Mesothelial cell of epicardium (in vitro differentiated cells): Measurements from ENCODE around the gene AK9. TPM values are rescaled to one million over a fixed set of nuclear protein-coding genes. Genes with fewer than 3 reads are reported as not detected.
"Not testable (repeated sequence)": the region's sequence is repeated elsewhere in the genome, so short reads cannot be mapped to it uniquely, and the experiment has no call there.

Experiments used
- DNase-seq, 2 experiments: peaks; one replicate each; pipeline ENCODE4 v3.0.0; 2021; ENCODE audit warnings: low spot score in 2 of 2; ENCODE audit not compliant: unreplicated experiment in 2 of 2
- H3K27ac Mint-ChIP-seq: 2 replicates; pipeline ENCODE4 v1.8.0; 2021; ENCODE audit warnings: mixed read lengths
- H3K27me3 Mint-ChIP-seq: 2 replicates; pipeline ENCODE4 v1.8.0; 2021; ENCODE audit warnings: low read depth, mixed read lengths
- H3K36me3 Mint-ChIP-seq: 2 replicates; pipeline ENCODE4 v1.8.0; 2021; ENCODE audit warnings: mixed read lengths
- H3K4me1 Mint-ChIP-seq: 2 replicates; pipeline ENCODE4 v1.8.0; 2021; ENCODE audit warnings: mixed read lengths
- H3K4me3 Mint-ChIP-seq: 2 replicates; pipeline ENCODE4 v1.8.0; 2021; ENCODE audit warnings: mild to moderate bottlenecking, moderate library complexity, mixed read lengths
- H3K9me3 Mint-ChIP-seq: 2 replicates; pipeline ENCODE4 v1.8.0; 2021; ENCODE audit warnings: mixed read lengths
- total RNA-seq: library from RNA; stranded (reverse); gene quantifications from 3 replicates; pipeline ENCODE4 v1.2.1, GENCODE V29; 2021
- TF ChIP-seq, protein P1 (sequence below): fragments of 200-600 bp; sonication (generic); IDR thresholded peaks from one replicate; pipeline ENCODE4 v1.5.0; 2021; ENCODE audit warnings: antibody characterized with exemption; ENCODE audit not compliant: unreplicated experiment

Gene AK9
- total RNA-seq, 1 donor from 2014 or later: 6.7 TPM

DNA sequence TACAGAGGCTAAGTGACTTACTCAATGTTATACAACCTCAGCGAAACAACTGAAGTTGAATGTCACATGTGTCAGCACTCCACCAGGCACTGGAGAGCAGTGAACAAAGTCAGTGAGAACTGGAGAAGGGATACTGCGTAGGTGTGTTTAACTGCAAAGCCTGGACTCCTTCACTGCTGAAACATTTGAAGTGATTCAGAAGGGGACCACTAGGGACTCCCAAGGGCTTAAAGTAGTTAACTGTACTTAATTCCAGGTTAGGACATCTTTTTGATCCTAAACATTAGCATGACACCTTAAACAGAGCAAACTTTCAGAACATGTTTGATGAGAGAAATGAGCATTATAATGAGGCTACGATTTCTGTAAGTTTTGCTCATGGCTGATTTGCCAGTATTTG is 163.0 kb downstream of the AK9 start:
- DNase-seq: no peak
- Mint-ChIP-seq H3K4me1 (no peaks in the 10 kb centered on the region), H3K36me3 (peaks cover 4% of the 10 kb centered on the region), H3K9me3 (peaks cover 18% of the 10 kb centered on the region), H3K27me3 (no peaks in the 10 kb centered on the region), H3K27ac (no peak overlapping the region), H3K4me3 (no peak overlapping the region)
- TF ChIP-seq, protein P1, sequence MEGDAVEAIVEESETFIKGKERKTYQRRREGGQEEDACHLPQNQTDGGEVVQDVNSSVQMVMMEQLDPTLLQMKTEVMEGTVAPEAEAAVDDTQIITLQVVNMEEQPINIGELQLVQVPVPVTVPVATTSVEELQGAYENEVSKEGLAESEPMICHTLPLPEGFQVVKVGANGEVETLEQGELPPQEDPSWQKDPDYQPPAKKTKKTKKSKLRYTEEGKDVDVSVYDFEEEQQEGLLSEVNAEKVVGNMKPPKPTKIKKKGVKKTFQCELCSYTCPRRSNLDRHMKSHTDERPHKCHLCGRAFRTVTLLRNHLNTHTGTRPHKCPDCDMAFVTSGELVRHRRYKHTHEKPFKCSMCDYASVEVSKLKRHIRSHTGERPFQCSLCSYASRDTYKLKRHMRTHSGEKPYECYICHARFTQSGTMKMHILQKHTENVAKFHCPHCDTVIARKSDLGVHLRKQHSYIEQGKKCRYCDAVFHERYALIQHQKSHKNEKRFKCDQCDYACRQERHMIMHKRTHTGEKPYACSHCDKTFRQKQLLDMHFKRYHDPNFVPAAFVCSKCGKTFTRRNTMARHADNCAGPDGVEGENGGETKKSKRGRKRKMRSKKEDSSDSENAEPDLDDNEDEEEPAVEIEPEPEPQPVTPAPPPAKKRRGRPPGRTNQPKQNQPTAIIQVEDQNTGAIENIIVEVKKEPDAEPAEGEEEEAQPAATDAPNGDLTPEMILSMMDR: peak; percentile 16

DNA sequence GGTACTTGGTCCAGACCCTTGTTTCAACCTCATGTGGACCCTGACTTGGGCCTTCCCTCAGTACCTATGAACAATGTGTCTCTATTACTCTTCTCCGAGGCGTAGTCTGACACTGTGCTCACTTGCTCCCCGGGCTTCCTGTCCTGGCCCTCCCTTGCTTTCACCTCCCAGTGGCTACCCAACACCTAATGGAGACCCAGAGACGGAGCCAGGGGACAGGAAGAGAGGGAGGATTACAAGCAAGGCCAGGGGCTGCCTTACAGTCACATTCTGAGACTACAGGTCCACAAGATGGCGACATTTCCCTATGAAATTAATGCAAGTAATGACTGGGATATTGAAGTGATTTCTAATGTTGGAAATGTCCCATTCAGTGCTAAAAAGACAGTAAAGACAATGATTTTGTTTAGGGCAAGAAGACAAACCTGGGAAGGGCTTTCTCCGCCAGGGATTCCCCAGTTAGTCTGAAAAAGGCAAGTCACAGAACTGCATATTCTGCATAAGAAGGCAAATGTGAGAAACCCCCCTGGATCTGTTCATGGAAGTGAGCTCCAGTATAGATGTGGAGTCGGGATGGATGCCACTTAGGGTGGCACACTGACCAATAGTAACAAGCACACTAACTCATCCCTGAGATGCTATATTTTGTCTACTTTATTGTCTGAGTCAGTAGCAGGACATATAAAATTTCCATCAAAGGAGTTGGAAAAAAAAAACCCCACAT is 163.9 kb downstream of the AK9 start:
- H3K36me3 Mint-ChIP-seq: peaks cover 4% of the 10 kb centered on the region
- H3K9me3 Mint-ChIP-seq: peaks cover 18% of the 10 kb centered on the region
- H3K4me1 Mint-ChIP-seq: no peaks in the 10 kb centered on the region
- TF ChIP-seq, protein P1: peak; percentile 39
- no peaks in the 10 kb centered on the region for H3K27me3 Mint-ChIP-seq
- no peak overlapping the region for H3K27ac Mint-ChIP-seq
- peak in 1 of 2 experiments; percentile 41 for DNase-seq
- H3K4me3 Mint-ChIP-seq: no peak overlapping the region

DNA sequence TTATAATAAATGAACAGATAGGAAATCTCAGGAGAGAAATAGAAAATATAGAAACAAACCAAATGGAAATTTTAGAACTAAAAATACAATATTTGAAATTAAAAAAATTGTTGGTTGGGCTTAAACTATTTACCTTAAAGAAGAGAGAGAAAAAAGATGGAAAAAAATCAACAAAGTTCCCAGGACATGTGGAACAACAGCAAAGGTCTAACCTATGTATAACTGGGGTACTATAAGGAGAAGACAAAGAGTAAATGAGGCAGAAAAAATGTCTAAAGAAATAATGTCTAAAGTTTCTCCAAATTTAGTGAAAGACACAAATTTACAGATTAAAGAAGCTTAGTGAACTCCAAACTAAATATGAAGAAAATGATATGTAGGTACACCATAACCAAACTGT is 166.9 kb downstream of the AK9 start:
- Mint-ChIP-seq H3K4me1 (no peaks in the 10 kb centered on the region), H3K9me3 (peaks cover 26% of the 10 kb centered on the region)
- TF ChIP-seq, protein P1: no peak

DNA sequence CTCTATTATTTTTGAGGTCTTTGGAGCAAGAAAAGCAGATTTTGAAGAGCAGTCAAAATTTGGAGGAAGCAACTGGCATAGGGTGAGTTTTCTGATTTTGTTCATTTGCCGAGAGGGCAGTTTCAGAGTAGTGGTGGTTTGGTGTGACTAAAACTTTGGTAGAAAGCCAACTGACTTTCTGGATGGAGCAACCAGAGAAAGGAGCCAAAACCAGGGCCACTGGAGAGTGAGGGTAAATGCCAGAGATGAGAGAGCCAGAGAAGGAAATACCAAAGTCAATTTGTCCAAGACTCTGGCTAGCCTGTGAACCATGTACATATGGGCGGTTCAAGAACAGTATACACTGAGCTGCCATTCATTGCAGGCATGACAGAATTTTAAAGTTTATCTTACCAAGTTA is 167.5 kb downstream of the AK9 start:
- Mint-ChIP-seq H3K36me3 (peaks cover 4% of the 10 kb centered on the region), H3K4me1 (no peaks in the 10 kb centered on the region), H3K27me3 (peaks cover 11% of the 10 kb centered on the region), H3K4me3 (no peak overlapping the region), H3K27ac (no peak overlapping the region), H3K9me3 (peaks cover 26% of the 10 kb centered on the region)
- TF ChIP-seq, protein P1: no peak
- DNase-seq: no peak

More for the DNA sequence above, 166.9 kb downstream of the AK9 start:
- Mint-ChIP-seq H3K27me3 (peaks cover 11% of the 10 kb centered on the region), H3K4me3 (no peak overlapping the region), H3K36me3 (peaks cover 4% of the 10 kb centered on the region), H3K27ac (no peak overlapping the region)
- no peak for DNase-seq

DNA sequence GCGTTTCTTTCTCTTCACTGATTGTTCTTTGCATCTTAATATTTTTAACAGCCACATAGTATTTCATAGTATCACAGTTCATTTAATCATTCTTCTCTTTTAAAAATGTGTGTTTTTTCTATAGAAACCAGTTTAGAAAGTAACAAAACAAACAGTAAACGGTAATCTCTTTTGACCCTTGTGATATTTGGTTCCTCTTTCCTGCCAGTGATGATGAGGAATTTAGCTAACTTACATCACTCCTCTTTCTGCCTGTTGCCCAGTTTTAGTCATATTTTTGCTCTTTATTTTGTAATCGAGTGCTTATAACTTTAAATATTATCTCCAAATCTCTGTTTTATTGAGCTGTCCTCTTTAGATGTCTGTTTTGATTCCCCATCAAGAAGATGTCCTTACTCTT is 169.9 kb downstream of the AK9 start:
- Mint-ChIP-seq H3K36me3 (peaks cover 4% of the 10 kb centered on the region), H3K4me1 (peaks cover 2% of the 10 kb centered on the region), H3K9me3 (peaks cover 26% of the 10 kb centered on the region), H3K27ac (no peak overlapping the region), H3K4me3 (no peak overlapping the region), H3K27me3 (peaks cover 11% of the 10 kb centered on the region)
- DNase-seq: no peak
- TF ChIP-seq, protein P1: no peak

DNA sequence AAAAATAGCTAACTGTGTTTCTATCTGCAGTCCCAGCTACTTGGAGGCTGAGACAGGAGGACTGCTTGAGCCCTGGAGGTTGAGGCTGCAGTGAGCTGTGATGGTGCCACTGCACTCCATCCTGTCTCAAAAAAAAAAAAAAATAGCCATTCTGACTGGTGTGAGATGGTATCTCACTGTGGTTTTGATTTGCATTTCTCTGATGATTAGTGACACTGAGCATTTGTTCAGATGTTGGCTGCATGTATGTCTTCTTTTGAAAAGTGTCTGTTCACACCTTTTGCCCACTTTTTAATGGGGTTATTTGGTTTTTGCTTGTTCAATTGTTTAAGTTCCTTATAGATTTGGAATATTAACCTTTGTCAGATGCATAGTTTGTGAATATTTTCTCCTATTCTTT is 171.4 kb downstream of the AK9 start:
- Mint-ChIP-seq H3K27me3 (peaks cover 11% of the 10 kb centered on the region), H3K9me3 (peaks cover 20% of the 10 kb centered on the region)
- DNase-seq, H3K36me3 Mint-ChIP-seq, H3K4me1 Mint-ChIP-seq, H3K27ac Mint-ChIP-seq, H3K4me3 Mint-ChIP-seq: not testable (repeated sequence)
